Caco-2 (cell line): Measurements from ENCODE around the gene MYO7A. TPM values are rescaled to one million over a fixed set of nuclear protein-coding genes. Genes with fewer than 3 reads are reported as not detected.

Experiments
- BruUV-seq: library from RNA; stranded (reverse); fragments of 400-500 nt; replicated peaks from 2 replicates; lab custom pipeline; 2021; lab: Mats Ljungman, UMichigan
- CTCF ChIA-PET: fragments of 300-600 bp; sonication (Branson Sonifier 250); formaldehyde crosslinking; loops from one replicate; lab custom pipeline; 2022; ENCODE audit warnings: antibody characterized with exemption; lab: Charles Lee
- POLR2A ChIA-PET: fragments of 300-600 bp; sonication (Branson Sonifier 250); formaldehyde crosslinking; loops from one replicate; lab custom pipeline; 2022; ENCODE audit warnings: antibody characterized with exemption; lab: Charles Lee
- DNase-seq, 2 experiments: peaks; one replicate each; pipeline versions ENCODE4 v3.0.0 to v3.0.0-alpha.2; 2020 to 2022
- H3K27me3 ChIP-seq: replicated peaks from 2 replicates; pipeline ENCODE4 v1.6.0; 2011; ENCODE audit warnings: low read length; ENCODE audit not compliant: control insufficient read depth, insufficient read depth
- H3K36me3 ChIP-seq: 2 replicates; pipeline ENCODE4 v1.5.1; 2011; ENCODE audit warnings: low read length; ENCODE audit not compliant: control insufficient read depth, insufficient read depth
- H3K4me1 ChIP-seq: fragments of 250-450 bp; sonication (Bioruptor Pico); 2 replicates; pipeline ENCODE4 v1.5.1; 2020; ENCODE audit warnings: mild to moderate bottlenecking
- H3K4me3 ChIP-seq: 2 replicates; pipeline ENCODE4 v1.5.1; 2011; ENCODE audit warnings: low read depth, mild to moderate bottlenecking, control low read depth, low read length
- H3K9me3 ChIP-seq: fragments of 250-450 bp; sonication (Bioruptor Pico); 2 replicates; pipeline ENCODE4 v1.5.1; 2020; ENCODE audit warnings: mild to moderate bottlenecking, moderate library complexity
- H3K27ac Mint-ChIP-seq: one replicate; pipeline ENCODE4 v1.8.0; 2022; ENCODE audit warnings: mixed read lengths; ENCODE audit not compliant: unreplicated experiment
- H3K27me3 Mint-ChIP-seq: one replicate; pipeline ENCODE4 v1.8.0; 2022; ENCODE audit warnings: mixed read lengths; ENCODE audit not compliant: insufficient read depth, unreplicated experiment
- H3K36me3 Mint-ChIP-seq: one replicate; pipeline ENCODE4 v1.8.0; 2022; ENCODE audit warnings: mild to moderate bottlenecking, mixed read lengths; ENCODE audit not compliant: insufficient read depth, unreplicated experiment
- H3K4me1 Mint-ChIP-seq: one replicate; pipeline ENCODE4 v1.8.0; 2022; ENCODE audit warnings: low read depth, mixed read lengths; ENCODE audit not compliant: unreplicated experiment
- H3K4me3 Mint-ChIP-seq: one replicate; pipeline ENCODE4 v1.8.0; 2022; ENCODE audit warnings: mild to moderate bottlenecking, moderate library complexity, mixed read lengths; ENCODE audit not compliant: unreplicated experiment
- H3K9me3 Mint-ChIP-seq: one replicate; pipeline ENCODE4 v1.8.0; 2022; ENCODE audit warnings: mixed read lengths; ENCODE audit not compliant: unreplicated experiment
- intact Hi-C: fragments of 100-400 bp; cut with micrococcal nuclease; formaldehyde crosslinking; loops from one replicate; pipeline ENCODE4 v1.10.0; 2022; ENCODE audit not compliant: unreplicated experiment
- total RNA-seq: library from RNA; stranded (reverse); gene quantifications from 2 replicates; pipeline ENCODE4 v1.2.3, GENCODE V29; 2022
- TF ChIP-seq, protein P1 (sequence below), 2 experiments: fragments of 200-600 bp in 1 of 2; IDR thresholded peaks; 1 replicate in 1 of 2; 2 replicates in 1 of 2; pipeline versions ENCODE4 v1.5.1 to v1.8.0; 2011 to 2022; ENCODE audit warnings: antibody characterized with exemption in 1 of 2, control low read depth in 1 of 2, inconsistent platforms in 1 of 2, low read depth in 1 of 2, low read length in 1 of 2, mild to moderate bottlenecking in 1 of 2, moderate library complexity in 1 of 2; ENCODE audit not compliant: insufficient read depth in 1 of 2, severe bottlenecking in 1 of 2, unreplicated experiment in 1 of 2

MYO7A gene
- total RNA-seq, 1 experiment from 2014 or later = 8.9 TPM

DNA sequence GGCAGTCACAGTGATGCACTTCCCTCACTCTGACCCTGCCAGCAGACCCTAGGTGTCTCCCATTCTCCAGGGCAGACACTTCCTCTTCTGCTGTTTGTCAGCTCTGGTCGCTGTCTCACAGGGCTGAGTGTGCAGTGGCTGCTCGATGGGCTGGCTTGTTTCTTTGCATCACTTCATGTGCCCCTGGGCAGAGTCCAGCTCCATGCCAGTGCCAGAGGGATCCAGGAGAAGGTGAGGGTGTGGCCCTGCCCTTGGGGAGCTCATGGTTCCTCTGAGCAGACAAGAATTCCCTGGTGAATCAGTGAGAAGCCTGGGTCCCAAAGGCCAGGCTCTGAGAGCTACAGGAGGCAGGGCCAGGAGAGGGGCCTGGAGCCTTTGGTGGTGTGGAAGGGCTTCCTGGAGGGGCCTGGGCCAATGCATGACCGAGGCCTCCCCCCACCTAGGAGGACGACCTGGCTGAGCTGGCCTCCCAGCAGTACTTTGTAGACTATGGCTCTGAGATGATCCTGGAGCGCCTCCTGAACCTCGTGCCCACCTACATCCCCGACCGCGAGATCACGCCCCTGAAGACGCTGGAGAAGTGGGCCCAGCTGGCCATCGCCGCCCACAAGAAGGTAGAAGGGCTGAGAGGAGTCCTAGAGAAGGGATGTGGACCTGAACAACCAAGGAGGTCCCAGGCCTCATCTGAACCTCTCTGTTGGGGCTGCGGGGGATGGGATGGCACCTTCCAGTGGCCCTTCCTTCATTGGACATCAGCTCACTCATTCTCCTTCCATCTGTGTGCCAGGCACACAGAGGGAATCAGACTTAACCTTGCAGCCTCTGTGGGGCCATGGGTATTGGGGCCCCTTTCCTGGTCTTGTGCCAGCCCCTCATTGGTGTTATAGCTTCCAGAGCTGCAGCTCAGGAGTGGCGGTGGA lies 66.1 kb downstream of the MYO7A start:
- H3K27me3 Mint-ChIP-seq = no peaks in the 10 kb centered on the region
- intact Hi-C loops = loop anchor here (10.0 kb wide), 2 partner anchors 181 to 221 kb away; no protein-coding TSS in a partner anchor
- no TSS peak for BruUV-seq
- Histone ChIP-seq H3K4me3 (no peak overlapping the region), H3K27me3 (no peaks in the 10 kb centered on the region), H3K4me1 (no peaks in the 10 kb centered on the region), H3K36me3 (no peaks in the 10 kb centered on the region), H3K9me3 (no peaks in the 10 kb centered on the region)
- no peak overlapping the region for H3K4me3 Mint-ChIP-seq
- DNase-seq = no peak
- no peaks in the 10 kb centered on the region for H3K4me1 Mint-ChIP-seq
- ChIA-PET POLR2A (no interaction called here), CTCF (interaction anchor here (0.5 to 2.0 kb wide), 4 partner anchors 8 to 309 kb away, joined by 3 to 5 read pairs (median 4); no protein-coding TSS in a partner anchor)
- H3K36me3 Mint-ChIP-seq = no peaks in the 10 kb centered on the region
- H3K9me3 Mint-ChIP-seq = no peaks in the 10 kb centered on the region
- TF ChIP-seq, protein P1, sequence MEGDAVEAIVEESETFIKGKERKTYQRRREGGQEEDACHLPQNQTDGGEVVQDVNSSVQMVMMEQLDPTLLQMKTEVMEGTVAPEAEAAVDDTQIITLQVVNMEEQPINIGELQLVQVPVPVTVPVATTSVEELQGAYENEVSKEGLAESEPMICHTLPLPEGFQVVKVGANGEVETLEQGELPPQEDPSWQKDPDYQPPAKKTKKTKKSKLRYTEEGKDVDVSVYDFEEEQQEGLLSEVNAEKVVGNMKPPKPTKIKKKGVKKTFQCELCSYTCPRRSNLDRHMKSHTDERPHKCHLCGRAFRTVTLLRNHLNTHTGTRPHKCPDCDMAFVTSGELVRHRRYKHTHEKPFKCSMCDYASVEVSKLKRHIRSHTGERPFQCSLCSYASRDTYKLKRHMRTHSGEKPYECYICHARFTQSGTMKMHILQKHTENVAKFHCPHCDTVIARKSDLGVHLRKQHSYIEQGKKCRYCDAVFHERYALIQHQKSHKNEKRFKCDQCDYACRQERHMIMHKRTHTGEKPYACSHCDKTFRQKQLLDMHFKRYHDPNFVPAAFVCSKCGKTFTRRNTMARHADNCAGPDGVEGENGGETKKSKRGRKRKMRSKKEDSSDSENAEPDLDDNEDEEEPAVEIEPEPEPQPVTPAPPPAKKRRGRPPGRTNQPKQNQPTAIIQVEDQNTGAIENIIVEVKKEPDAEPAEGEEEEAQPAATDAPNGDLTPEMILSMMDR (IDR thresholded peaks at IDR 0.05; ENCODE audit: insufficient read depth in 1 of 2, low read depth in 1 of 2, low read length in 1 of 2, severe bottlenecking in 1 of 2, unreplicated experiment in 1 of 2) = no peak
- no peak overlapping the region for H3K27ac Mint-ChIP-seq

DNA sequence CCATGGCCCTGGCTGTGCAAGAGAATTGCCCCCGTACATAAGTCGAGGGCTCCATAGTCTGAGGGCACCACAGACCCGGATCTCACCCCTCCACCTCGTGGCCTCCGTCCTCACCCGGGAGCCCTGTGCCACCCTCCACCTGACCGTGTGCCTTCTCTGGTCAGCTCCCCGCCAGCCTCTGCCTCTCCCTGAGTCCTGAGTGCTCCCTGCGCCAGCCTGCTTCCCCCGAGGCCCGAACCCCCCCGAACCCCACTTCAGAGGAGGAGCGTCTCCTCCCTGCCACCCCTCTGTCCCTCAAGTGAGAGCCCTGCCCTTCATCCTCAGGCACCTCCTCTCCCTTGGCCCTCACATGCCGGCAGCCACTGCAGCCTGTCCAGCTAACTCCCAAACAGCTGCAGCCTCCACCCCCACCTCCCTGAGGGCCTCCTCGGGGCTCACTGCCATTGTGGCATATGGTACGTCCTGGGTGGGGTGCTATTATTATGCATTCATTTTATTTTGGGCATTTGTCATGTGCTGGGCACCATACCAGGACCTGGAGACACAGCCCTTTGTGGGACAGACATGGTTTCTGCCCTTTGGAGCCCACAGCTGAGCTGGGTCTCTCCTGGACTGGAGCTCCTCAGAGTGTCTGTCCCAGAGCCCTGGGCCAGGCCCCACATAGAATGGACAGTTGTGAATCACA lies 67.2 kb downstream of the MYO7A start:
- Mint-ChIP-seq H3K27me3 (no peaks in the 10 kb centered on the region), H3K36me3 (no peaks in the 10 kb centered on the region), H3K27ac (no peak overlapping the region), H3K4me3 (no peak overlapping the region), H3K4me1 (no peaks in the 10 kb centered on the region), H3K9me3 (no peaks in the 10 kb centered on the region)
- intact Hi-C loops = loop anchor here (1.0 to 10.0 kb wide), 4 partner anchors 97 to 353 kb away; no protein-coding TSS in a partner anchor
- TF ChIP-seq, protein P1 (IDR thresholded peaks at IDR 0.05; ENCODE audit: insufficient read depth in 1 of 2, low read depth in 1 of 2, low read length in 1 of 2, severe bottlenecking in 1 of 2, unreplicated experiment in 1 of 2) = no peak
- POLR2A ChIA-PET = interaction anchor here (0.5 kb wide), 1 partner anchor 100 kb away, joined by 3 read pairs; no protein-coding TSS in a partner anchor
- Histone ChIP-seq H3K36me3 (no peaks in the 10 kb centered on the region), H3K4me1 (no peaks in the 10 kb centered on the region), H3K9me3 (no peaks in the 10 kb centered on the region), H3K27me3 (no peaks in the 10 kb centered on the region), H3K4me3 (no peak overlapping the region)
- no peak for DNase-seq
- CTCF ChIA-PET = interaction anchor here (0.5 to 3.0 kb wide), 22 partner anchors 7 to 424 kb away, joined by 3 to 28 read pairs (median 4); partner anchors contain the start of genes AQP11 and MYO7A
- BruUV-seq = no TSS peak

DNA sequence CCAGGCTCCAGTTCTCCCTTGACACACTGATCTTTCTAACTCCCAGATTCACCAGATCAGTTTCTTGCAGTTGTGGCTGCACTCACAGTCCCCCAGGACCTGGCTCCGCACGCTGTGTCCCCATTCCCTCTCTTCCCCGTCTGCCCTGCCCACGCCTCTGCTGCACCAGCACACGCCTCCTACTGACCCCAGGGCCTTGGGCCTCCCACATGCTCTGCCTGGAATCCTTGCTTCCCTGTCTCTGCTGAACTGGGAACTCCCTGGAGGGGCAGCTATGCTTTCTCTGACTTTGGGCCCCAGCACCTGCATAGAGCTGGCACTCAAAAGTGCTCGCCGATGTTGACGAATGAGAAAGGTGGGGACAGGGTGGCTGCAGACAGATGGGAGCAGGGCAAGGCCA lies 68.9 kb downstream of the MYO7A start:
- CTCF ChIA-PET = interaction anchor here (0.6 to 3.0 kb wide), 5 partner anchors 70 to 427 kb away, joined by 3 to 17 read pairs (median 3); partner anchors contain the start of gene MYO7A
- Mint-ChIP-seq H3K4me1 (no peaks in the 10 kb centered on the region), H3K27me3 (no peaks in the 10 kb centered on the region), H3K9me3 (no peaks in the 10 kb centered on the region), H3K36me3 (no peaks in the 10 kb centered on the region), H3K4me3 (no peak overlapping the region), H3K27ac (no peak overlapping the region)
- no TSS peak for BruUV-seq
- TF ChIP-seq, protein P1 (IDR thresholded peaks at IDR 0.05; ENCODE audit: insufficient read depth in 1 of 2, low read depth in 1 of 2, low read length in 1 of 2, severe bottlenecking in 1 of 2, unreplicated experiment in 1 of 2) = no peak
- H3K27me3 ChIP-seq = no peaks in the 10 kb centered on the region
- H3K36me3 ChIP-seq = no peaks in the 10 kb centered on the region
- peak in 1 of 2 experiments; percentile 32 for DNase-seq
- no peaks in the 10 kb centered on the region for H3K4me1 ChIP-seq
- intact Hi-C loops = loop anchor here (1.0 to 10.0 kb wide), 5 partner anchors 95 to 422 kb away; no protein-coding TSS in a partner anchor
- H3K9me3 ChIP-seq = no peaks in the 10 kb centered on the region
- POLR2A ChIA-PET = no interaction called here
- H3K4me3 ChIP-seq = no peak overlapping the region
